Measurements from ENCODE around the gene RCAN1. TPM values are rescaled to one million over a fixed set of nuclear protein-coding genes. Genes with fewer than 3 reads are reported as not detected.
"Not testable (repeated sequence)": the region's sequence is repeated elsewhere in the genome, so short reads cannot be mapped to it uniquely, and the experiment has no call there.

The RCAN1 gene
- total RNA-seq, 2 experiments from 2014 or later = 6.8 to 8.9 TPM

GRCh38 chr21:34559089-34559631 lies 55.8 kb downstream of the RCAN1 start:
- no peak for DNase-seq (ENCODE audit: low spot score)
- H3K4me2 ChIP-seq (ENCODE audit: low read length) = no peak overlapping the region
- no TSS peak for BruUV-seq (replicated peaks)
- ChIA-PET CTCF (ENCODE audit: unreplicated experiment) (interaction anchor here (0.9 kb wide), 1 partner anchor 11 kb away, joined by 3 read pairs; no protein-coding TSS in a partner anchor), POLR2A (no interaction called here)
- no peak overlapping the region for H3K27ac ChIP-seq (ENCODE audit: low read depth, low read length, poor library complexity, severe bottlenecking)
- H3K36me3 ChIP-seq (ENCODE audit: insufficient read depth, low read length) = no peaks in the 10 kb centered on the region
- no peaks in the 10 kb centered on the region for H3K79me2 ChIP-seq (ENCODE audit: insufficient read depth, low read depth, low read length)
- H3K9me3 ChIP-seq (ENCODE audit: low read length) = no peaks in the 10 kb centered on the region
- H3K9me2 ChIP-seq (ENCODE audit: insufficient read depth, low read length) = no peaks in the 10 kb centered on the region
- no peak overlapping the region for H2AFZ ChIP-seq (ENCODE audit: low read length)
- TF ChIP-seq, protein P1, sequence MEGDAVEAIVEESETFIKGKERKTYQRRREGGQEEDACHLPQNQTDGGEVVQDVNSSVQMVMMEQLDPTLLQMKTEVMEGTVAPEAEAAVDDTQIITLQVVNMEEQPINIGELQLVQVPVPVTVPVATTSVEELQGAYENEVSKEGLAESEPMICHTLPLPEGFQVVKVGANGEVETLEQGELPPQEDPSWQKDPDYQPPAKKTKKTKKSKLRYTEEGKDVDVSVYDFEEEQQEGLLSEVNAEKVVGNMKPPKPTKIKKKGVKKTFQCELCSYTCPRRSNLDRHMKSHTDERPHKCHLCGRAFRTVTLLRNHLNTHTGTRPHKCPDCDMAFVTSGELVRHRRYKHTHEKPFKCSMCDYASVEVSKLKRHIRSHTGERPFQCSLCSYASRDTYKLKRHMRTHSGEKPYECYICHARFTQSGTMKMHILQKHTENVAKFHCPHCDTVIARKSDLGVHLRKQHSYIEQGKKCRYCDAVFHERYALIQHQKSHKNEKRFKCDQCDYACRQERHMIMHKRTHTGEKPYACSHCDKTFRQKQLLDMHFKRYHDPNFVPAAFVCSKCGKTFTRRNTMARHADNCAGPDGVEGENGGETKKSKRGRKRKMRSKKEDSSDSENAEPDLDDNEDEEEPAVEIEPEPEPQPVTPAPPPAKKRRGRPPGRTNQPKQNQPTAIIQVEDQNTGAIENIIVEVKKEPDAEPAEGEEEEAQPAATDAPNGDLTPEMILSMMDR (conservative IDR thresholded peaks at IDR 0.05; ENCODE audit: low read length) = no peak
- TF ChIP-seq EZH2phosphoT487 (IDR thresholded peaks at IDR 0.05; ENCODE audit: borderline replicate concordance, low read depth, low read length) = no peak
- no peaks in the 10 kb centered on the region for H3K4me1 ChIP-seq (ENCODE audit: insufficient read depth, low read length, poor library complexity, severe bottlenecking)
- H3K4me3 ChIP-seq (ENCODE audit: low read depth, low read length, poor library complexity, severe bottlenecking) = no peak overlapping the region
- intact Hi-C loops (cut with micrococcal nuclease; ENCODE audit: unreplicated experiment) = no loop called here
- no peaks in the 10 kb centered on the region for H4K20me1 ChIP-seq (ENCODE audit: insufficient read depth, low read length)

DNA sequence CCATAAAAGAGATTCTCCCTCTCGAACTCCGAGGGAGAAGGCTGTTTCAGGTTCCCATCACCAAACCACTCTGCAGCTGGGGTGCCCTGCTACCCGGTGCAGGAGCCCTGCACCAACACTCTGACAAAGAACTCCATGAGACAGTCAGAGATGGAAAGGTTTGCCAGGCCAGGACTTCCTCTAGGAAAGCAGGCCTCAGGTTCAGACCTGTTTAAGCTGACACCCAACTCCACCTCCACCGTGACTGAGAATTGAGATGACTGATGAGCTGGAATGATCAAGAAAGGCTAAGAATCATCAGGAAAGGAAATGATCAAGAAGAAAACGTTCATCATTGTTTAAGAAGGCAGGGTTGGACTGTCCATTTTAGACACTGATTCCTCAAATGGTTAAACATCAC lies 56.7 kb downstream of the RCAN1 start:
- Histone ChIP-seq H3K9me2 (ENCODE audit: insufficient read depth, low read length) (no peaks in the 10 kb centered on the region), H3K4me1 (ENCODE audit: insufficient read depth, low read length, poor library complexity, severe bottlenecking) (no peaks in the 10 kb centered on the region), H3K27ac (ENCODE audit: low read depth, low read length, poor library complexity, severe bottlenecking) (no peak overlapping the region), H3K79me2 (ENCODE audit: insufficient read depth, low read depth, low read length) (no peaks in the 10 kb centered on the region), H3K4me2 (ENCODE audit: low read length) (no peak overlapping the region), H2AFZ (ENCODE audit: low read length) (no peak overlapping the region), H3K9me3 (ENCODE audit: low read length) (no peaks in the 10 kb centered on the region), H3K4me3 (ENCODE audit: low read depth, low read length, poor library complexity, severe bottlenecking) (no peak overlapping the region), H3K36me3 (ENCODE audit: insufficient read depth, low read length) (no peaks in the 10 kb centered on the region), H4K20me1 (ENCODE audit: insufficient read depth, low read length) (no peaks in the 10 kb centered on the region)
- TF ChIP-seq, protein P1 (conservative IDR thresholded peaks at IDR 0.05; ENCODE audit: low read length) = no peak
- no peak for TF ChIP-seq EZH2phosphoT487 (IDR thresholded peaks at IDR 0.05; ENCODE audit: borderline replicate concordance, low read depth, low read length)
- ChIA-PET CTCF (ENCODE audit: unreplicated experiment) (interaction anchor here (0.9 kb wide), 1 partner anchor 12 kb away, joined by 3 read pairs; no protein-coding TSS in a partner anchor), POLR2A (interaction anchor here (0.8 kb wide), 1 partner anchor 634 kb away, joined by 3 read pairs; no protein-coding TSS in a partner anchor)
- intact Hi-C loops (cut with micrococcal nuclease; ENCODE audit: unreplicated experiment) = no loop called here
- no peak for DNase-seq (ENCODE audit: low spot score)
- no TSS peak for BruUV-seq (replicated peaks)

- Histone ChIP-seq H2AFZ (ENCODE audit: low read length) (no peak overlapping the region), H3K36me3 (ENCODE audit: insufficient read depth, low read length) (no peaks in the 10 kb centered on the region), H3K9me2 (ENCODE audit: insufficient read depth, low read length) (no peaks in the 10 kb centered on the region), H4K20me1 (ENCODE audit: insufficient read depth, low read length) (no peaks in the 10 kb centered on the region), H3K4me2 (ENCODE audit: low read length) (no peak overlapping the region), H3K27ac (ENCODE audit: low read depth, low read length, poor library complexity, severe bottlenecking) (no peak overlapping the region), H3K9me3 (ENCODE audit: low read length) (no peaks in the 10 kb centered on the region), H3K4me3 (ENCODE audit: low read depth, low read length, poor library complexity, severe bottlenecking) (no peak overlapping the region), H3K79me2 (ENCODE audit: insufficient read depth, low read depth, low read length) (no peaks in the 10 kb centered on the region), H3K4me1 (ENCODE audit: insufficient read depth, low read length, poor library complexity, severe bottlenecking) (no peaks in the 10 kb centered on the region)
- ChIA-PET POLR2A (no interaction called here), CTCF (ENCODE audit: unreplicated experiment) (no interaction called here)
- no TSS peak for BruUV-seq (replicated peaks)
- TF ChIP-seq, protein P1 (conservative IDR thresholded peaks at IDR 0.05; ENCODE audit: low read length) = no peak
- TF ChIP-seq EZH2phosphoT487 (IDR thresholded peaks at IDR 0.05; ENCODE audit: borderline replicate concordance, low read depth, low read length) = no peak
- intact Hi-C loops (cut with micrococcal nuclease; ENCODE audit: unreplicated experiment) = no loop called here
- DNase-seq (ENCODE audit: low spot score) = no peak
Observed at GRCh38 chr21:34557261-34557660, 57.7 kb downstream of the RCAN1 start.

DNA sequence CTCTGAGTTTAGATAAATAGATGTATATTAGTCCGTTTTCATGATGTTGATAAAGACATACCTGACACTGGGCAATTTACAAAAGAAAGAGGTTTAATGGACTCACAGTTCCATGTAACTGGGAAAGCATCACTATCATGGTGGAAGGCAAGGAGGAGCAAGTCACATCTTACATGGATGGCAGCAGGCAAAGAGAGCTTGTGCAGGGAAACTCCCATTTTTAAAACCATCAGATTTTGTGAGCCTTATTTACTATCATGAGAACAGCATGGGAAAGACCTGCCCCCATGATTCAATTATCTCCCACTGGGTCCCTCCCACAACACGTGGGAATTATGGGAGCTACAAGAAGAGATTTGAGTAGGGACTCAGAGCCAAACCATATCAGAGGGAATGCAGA lies 60.2 kb downstream of the RCAN1 start:
- H3K27ac ChIP-seq (ENCODE audit: low read depth, low read length, poor library complexity, severe bottlenecking); H4K20me1 ChIP-seq (ENCODE audit: insufficient read depth, low read length); H3K4me1 ChIP-seq (ENCODE audit: insufficient read depth, low read length, poor library complexity, severe bottlenecking); intact Hi-C loops (cut with micrococcal nuclease; ENCODE audit: unreplicated experiment); H3K36me3 ChIP-seq (ENCODE audit: insufficient read depth, low read length); CTCF ChIA-PET (ENCODE audit: unreplicated experiment); H3K79me2 ChIP-seq (ENCODE audit: insufficient read depth, low read depth, low read length); H2AFZ ChIP-seq (ENCODE audit: low read length); H3K9me2 ChIP-seq (ENCODE audit: insufficient read depth, low read length); DNase-seq (ENCODE audit: low spot score); H3K4me3 ChIP-seq (ENCODE audit: low read depth, low read length, poor library complexity, severe bottlenecking); POLR2A ChIA-PET; H3K4me2 ChIP-seq (ENCODE audit: low read length); H3K9me3 ChIP-seq (ENCODE audit: low read length); BruUV-seq (replicated peaks): not testable (repeated sequence)

Measured in OCI-LY7 (cell line).